Left ventricle myocardium inferior (tissue), 1 donor: Measurements from ENCODE around the gene FAM9C. TPM values are rescaled to one million over a fixed set of nuclear protein-coding genes. Genes with fewer than 3 reads are reported as not detected.

Source experiments
- DNase-seq: peaks from one replicate; pipeline ENCODE4 v3.0.0-alpha.2; 2020
- H3K27ac ChIP-seq: fragments of 200-600 bp; replicated peaks from 2 replicates; pipeline ENCODE4 v1.8.0; 2021
- H3K27me3 ChIP-seq: fragments of 200-600 bp; 2 replicates; pipeline ENCODE4 v1.8.0; 2021; ENCODE audit warnings: low read depth
- H3K36me3 ChIP-seq: fragments of 200-600 bp; 2 replicates; pipeline ENCODE4 v1.8.0; 2021
- H3K4me1 ChIP-seq: fragments of 200-600 bp; 2 replicates; pipeline ENCODE4 v1.8.0; 2021
- H3K4me3 ChIP-seq: fragments of 200-600 bp; 2 replicates; pipeline ENCODE4 v1.8.0; 2021; ENCODE audit warnings: mild to moderate bottlenecking, moderate library complexity
- H3K9me3 ChIP-seq: fragments of 200-600 bp; replicated peaks from 2 replicates; pipeline ENCODE4 v1.8.0; 2021
- CTCF ChIP-seq: fragments of 200-600 bp; IDR thresholded peaks from 2 replicates; pipeline ENCODE4 v1.8.0; 2021; ENCODE audit warnings: antibody characterized with exemption, mild to moderate bottlenecking, borderline replicate concordance
- intact Hi-C: fragments of 100-400 bp; cut with micrococcal nuclease; formaldehyde crosslinking; loops from one replicate; pipeline ENCODE4 v1.11.0; 2022
- total RNA-seq: library from RNA; stranded (reverse); fragmentation: NEBNext Ultra II Directional; extraction: Animal tissue kit (Norgen Biotek cat#: 25700); gene quantifications from one replicate; pipeline ENCODE4 v1.2.1, GENCODE V29; 2021
- donor health status: DM: no; HTN: yes; CAD: no; lungs with severe emphysema.

FAM9C gene
- total RNA-seq, 1 donor from 2014 or later, result not detected

- intact Hi-C loops, result no loop called here
- H3K27ac ChIP-seq, result peak overlapping the region; percentile 82
- TF ChIP-seq CTCF, result no peak
- H3K27me3 ChIP-seq, result no peaks in the 10 kb centered on the region
- DNase-seq, result peak; percentile 28
- H3K36me3 ChIP-seq, result no peaks in the 10 kb centered on the region
- no peaks in the 10 kb centered on the region for H3K9me3 ChIP-seq
- H3K4me3 ChIP-seq, result peak overlapping the region; percentile 41
- no peaks in the 10 kb centered on the region for H3K4me1 ChIP-seq
Observed at GRCh38 chrX:13078739-13079444, 34.5 kb upstream of the FAM9C start.

GRCh38 chrX:13077168-13077567, 32.7 kb upstream of the FAM9C start:
- intact Hi-C loops, result no loop called here
- Histone ChIP-seq H3K4me1 (no peaks in the 10 kb centered on the region), H3K27me3 (no peaks in the 10 kb centered on the region), H3K9me3 (no peaks in the 10 kb centered on the region), H3K27ac (no peak overlapping the region), H3K36me3 (no peaks in the 10 kb centered on the region), H3K4me3 (no peak overlapping the region)
- no peak for TF ChIP-seq CTCF
- DNase-seq, result no peak

- H3K27me3 ChIP-seq, result no peaks in the 10 kb centered on the region
- H3K4me3 ChIP-seq, result no peak overlapping the region
- H3K4me1 ChIP-seq, result no peaks in the 10 kb centered on the region
- no peak for DNase-seq
- H3K36me3 ChIP-seq, result no peaks in the 10 kb centered on the region
- no peak overlapping the region for H3K27ac ChIP-seq
- intact Hi-C loops, result no loop called here
- no peaks in the 10 kb centered on the region for H3K9me3 ChIP-seq
- no peak for TF ChIP-seq CTCF
Observed at GRCh38 chrX:13076176-13076961, 31.9 kb upstream of the FAM9C start.

- H3K4me3 ChIP-seq, result no peak overlapping the region
- H3K9me3 ChIP-seq, result peaks cover 7% of the 10 kb centered on the region
- intact Hi-C loops, result no loop called here
Observed at GRCh38 chrX:13074297-13075262, 30.2 kb upstream of the FAM9C start.

More at GRCh38 chrX:13074297-13075262, 30.2 kb upstream of the FAM9C start:
- H3K4me1 ChIP-seq, result no peaks in the 10 kb centered on the region
- no peaks in the 10 kb centered on the region for H3K36me3 ChIP-seq
- no peak overlapping the region for H3K27ac ChIP-seq
- TF ChIP-seq CTCF, result no peak
- H3K27me3 ChIP-seq, result no peaks in the 10 kb centered on the region
- DNase-seq, result no peak
